Stimulated activated CD4-positive, alpha-beta T cell treated with anti-CD3 and anti-CD28 coated beads, Interleukin-15, amount 100 ng/mL, for 1 hour (primary cell): ENCODE data around the gene PIEZO1.
A peak's percentile ranks its signal among the peaks of the same experiment; 100 is the strongest.

Experiments
- DNase-seq, 2 donors: peaks; one replicate each; pipeline ENCODE4 v3.0.0-alpha.2; 2020; ENCODE audit warnings: low read depth in 1 of 2, low spot score in 1 of 2

Gene PIEZO1

DNA sequence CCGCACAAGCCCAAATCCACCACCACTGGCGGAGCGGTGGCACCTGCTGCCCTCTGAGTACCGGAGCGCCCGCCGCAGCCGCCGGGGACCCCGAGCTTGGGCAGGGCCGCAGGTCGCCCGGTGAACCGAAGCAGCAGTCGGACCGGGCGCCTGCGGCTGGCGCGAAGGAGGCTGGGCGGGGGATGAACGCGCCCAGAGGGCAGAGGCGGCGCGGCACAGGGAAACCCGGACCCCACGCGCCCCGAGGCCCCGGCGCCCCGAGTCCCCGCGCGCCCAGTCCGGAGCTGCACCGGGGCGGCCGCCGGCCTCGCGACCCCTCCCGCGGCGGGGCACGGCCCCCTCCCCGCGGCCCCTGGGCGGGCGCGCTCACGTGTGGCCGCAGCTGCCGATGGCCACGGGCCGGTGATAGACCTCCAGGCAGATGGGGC, 79.2 kb downstream of the PIEZO1 start:
- DNase-seq: no peak

GRCh38 chr16:88705076-88705684, 79.8 kb downstream of the PIEZO1 start:
- DNase-seq: no peak

DNA sequence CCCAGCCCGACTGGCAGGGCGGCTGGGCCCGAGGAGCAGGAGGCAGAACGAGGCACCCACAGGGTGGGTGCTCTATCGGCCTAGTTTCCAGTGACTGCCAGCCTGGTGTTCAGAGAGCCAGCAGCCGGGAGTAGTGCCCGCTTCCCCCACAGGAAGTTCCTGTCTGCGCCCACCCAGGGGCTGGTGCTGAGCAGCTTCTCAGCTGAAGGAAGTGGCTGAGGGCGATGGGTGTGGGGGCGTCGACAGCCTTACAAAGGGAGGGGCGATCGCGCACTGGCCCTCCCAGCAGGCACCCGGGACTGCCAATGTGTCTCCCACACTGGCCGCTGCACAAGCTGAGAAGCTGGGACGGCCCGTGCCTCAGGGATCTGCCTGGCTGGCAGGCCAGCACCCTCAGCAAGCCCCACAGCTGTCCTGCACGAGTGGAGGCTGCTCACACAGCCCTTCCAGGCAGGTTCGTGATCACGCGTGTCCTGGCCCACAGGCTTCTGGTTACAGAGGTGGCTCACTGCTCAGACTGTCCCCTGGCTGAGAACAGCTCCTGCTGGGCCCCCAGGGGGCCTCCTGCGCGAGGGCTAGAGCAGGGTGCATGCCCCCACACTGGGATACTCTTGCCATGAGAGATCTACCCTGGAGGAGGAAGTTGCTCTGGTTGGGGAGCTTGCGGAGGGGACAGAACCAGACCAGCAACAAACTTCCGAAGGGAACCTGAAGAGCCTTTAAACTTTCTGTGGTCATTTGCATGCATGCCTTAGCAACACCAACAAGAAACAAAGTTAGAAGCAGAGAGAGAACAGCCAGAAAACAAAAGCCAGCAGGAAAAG, 81.3 kb downstream of the PIEZO1 start:
- DNase-seq: peak; percentile 43 to 44

- no peak for DNase-seq
Measured at GRCh38 chr16:88702371-88703210, 82.4 kb downstream of the PIEZO1 start.

GRCh38 chr16:88701581-88702370, 83.2 kb downstream of the PIEZO1 start:
- no peak for DNase-seq

GRCh38 chr16:88700636-88701482, 84.2 kb downstream of the PIEZO1 start:
- peak; percentile 87 to 89 for DNase-seq

GRCh38 chr16:88700322-88700635, 84.7 kb downstream of the PIEZO1 start:
- no peak for DNase-seq

DNA sequence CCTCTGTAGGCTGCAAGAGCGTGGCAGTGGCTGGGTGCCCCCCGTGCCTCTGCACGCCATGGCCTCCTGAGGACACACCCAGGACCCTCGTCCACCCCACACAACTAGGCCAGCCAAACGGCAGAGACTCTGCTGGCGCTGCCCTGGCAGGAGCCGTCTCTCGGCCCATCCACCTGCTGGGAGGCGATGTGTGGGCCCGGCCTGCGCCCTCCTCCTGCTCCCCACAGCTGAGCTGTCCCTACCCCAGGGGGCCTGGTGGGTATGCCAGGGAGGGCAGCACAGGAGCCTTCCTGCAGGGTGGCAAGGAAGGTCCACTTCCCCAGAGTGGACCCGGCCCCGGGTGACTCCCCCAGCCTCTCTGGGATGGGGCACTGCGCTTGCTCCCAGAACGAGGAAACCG, 85.8 kb downstream of the PIEZO1 start:
- no peak for DNase-seq

DNA sequence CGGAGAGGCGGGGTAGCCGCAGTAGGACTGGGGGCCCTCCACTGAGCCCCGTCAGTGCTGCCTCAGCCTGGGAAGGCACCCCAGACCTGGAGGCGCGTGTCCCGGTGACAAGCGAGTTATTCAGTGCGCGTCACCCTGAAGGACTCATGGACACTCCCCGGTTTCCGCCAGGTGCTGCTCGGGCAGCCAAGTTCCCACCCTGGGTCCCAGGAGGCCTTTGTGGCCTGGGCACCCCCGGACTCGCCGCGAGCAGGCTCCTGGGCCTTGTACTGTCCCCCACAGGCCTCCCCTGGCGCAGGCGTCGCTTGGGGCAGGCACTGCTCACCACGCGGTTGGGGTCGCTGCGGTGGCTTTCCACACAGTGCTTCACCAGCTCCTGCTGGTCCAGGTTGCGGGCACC, 86.4 kb downstream of the PIEZO1 start:
- no peak for DNase-seq

DNA sequence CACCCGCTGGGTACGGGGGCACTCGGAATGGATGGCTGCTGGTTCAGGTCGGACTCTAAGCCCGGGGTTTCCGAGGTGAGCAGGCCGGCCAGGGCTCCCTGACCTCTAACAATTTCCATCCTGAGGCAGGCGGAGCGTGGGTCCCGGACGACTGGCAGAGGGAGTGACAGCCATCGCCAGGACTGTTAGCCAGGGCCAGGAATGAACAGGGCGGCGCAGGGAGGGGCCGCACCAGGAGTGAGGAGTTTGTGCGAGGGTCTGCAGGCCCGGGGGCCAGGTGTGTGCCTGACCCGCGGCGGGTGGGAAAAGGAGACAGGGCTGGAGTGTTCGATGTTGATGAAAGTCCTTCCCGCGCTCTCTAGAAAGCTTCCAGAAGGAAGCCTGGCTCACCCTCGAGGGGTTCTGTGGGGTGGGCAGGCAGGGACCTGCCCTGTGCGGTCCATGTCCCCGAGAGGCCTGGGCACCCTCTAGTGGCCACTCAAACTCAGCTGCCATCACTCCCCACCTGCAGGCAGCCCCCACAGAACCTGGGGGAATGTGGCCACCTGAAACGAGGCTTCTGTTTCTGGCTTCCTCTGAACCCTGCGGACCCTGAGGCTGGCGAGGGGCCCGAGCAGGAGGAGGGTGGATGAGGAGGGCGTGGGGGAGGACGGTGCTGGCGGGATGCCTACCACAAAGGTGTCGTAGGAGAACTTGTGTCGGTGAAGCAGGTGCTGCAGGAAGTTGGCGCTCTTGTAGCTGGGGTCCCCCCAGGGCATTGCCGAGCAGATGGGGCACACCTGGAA, 87.0 kb downstream of the PIEZO1 start:
- no peak for DNase-seq

- DNase-seq: no peak
Measured at GRCh38 chr16:88697116-88697830, 87.7 kb downstream of the PIEZO1 start.

DNA sequence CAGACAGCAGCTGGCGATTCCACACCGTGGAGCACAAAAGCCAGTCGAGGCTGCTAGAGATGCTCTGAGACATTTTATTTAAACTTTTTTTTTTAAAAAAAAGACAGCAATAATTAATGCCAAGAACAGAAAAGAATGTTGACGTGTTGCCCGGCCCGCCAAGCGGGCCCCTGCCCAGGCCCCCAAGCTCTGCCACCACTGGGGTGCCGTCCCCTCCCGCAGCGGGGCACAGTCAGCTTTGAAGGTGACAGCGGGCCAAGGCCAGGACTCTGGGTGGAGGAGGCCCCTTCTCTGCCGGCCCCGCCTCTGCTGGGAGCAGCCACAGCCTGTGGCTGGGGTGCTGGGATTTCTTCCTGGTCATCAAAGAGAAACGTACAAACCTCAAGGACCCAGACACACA, 88.6 kb downstream of the PIEZO1 start:
- DNase-seq: no peak

- DNase-seq: no peak
Measured at GRCh38 chr16:88695753-88696152, 89.3 kb downstream of the PIEZO1 start.

GRCh38 chr16:88695218-88695617, 89.8 kb downstream of the PIEZO1 start:
- no peak for DNase-seq

- DNase-seq: no peak
Measured at GRCh38 chr16:88694221-88695087, 90.6 kb downstream of the PIEZO1 start.

- DNase-seq: no peak
Measured at GRCh38 chr16:88693420-88694177, 91.4 kb downstream of the PIEZO1 start.

- no peak for DNase-seq
Measured at GRCh38 chr16:88692861-88693260, 92.2 kb downstream of the PIEZO1 start.
